ENCODE data around the gene RD3L. TPM values are rescaled to one million over a fixed set of nuclear protein-coding genes. Genes with fewer than 3 reads are reported as not detected.

Gene RD3L
- total and polyA plus RNA-seq, 12 donors, result 2.9 to 42.1 (median 25.3) TPM

- intact Hi-C loops (cut with DNase I), result loop anchor here in 1 of 10 donors (2.0 kb wide), 1 partner anchor 18 kb away; no protein-coding TSS in a partner anchor
- Histone ChIP-seq H3K9me3 (no peaks in the 10 kb centered on the region), H3K36me3 (no peaks in the 10 kb centered on the region), H3K27ac (peak overlapping the region in 5 of 10 donors; percentile 26 to 45 (median 30)), H3K27me3 (no peaks in the 10 kb centered on the region), H3K4me3 (no peak overlapping the region), H3K4me1 (peaks cover 8 to 37% (median 23%) of the 10 kb centered on the region in 9 donors)
- TF ChIP-seq CTCF (IDR thresholded peaks at IDR 0.05), result no peak
- 61 to 63% methylated on average over 18 of the region's 18 CpGs for WGBS, 2 donors
- ATAC-seq (peak in 5 of 8 donors; percentile 7 to 57 (median 26)), DNase-seq (no peak)
Measured at GRCh38 chr14:103890821-103891666, 51.3 kb downstream of the RD3L start.

Other genes with a start within 250 kb of the RD3L start
- 1 to 10 TPM; 1.0 to 4.4 (median 3.0) TPM for gene XRCC3, start 227.1 kb downstream of the RD3L start, total RNA-seq
- gene XRCC3, start 227.1 kb downstream of the RD3L start, polyA plus RNA-seq, result 1 to 10 TPM; 2.0 to 4.2 TPM
- 10 to 100 TPM; 43.5 to 64.9 (median 54.5) TPM for gene ZFYVE21, start 226.7 kb downstream of the RD3L start, total RNA-seq
- gene ZFYVE21, start 226.7 kb downstream of the RD3L start, polyA plus RNA-seq, result 10 to 100 TPM; 44.5 to 88.8 TPM
- 100 to 1,000 TPM in 2 of 10 donors, 10 to 100 TPM in 8; 64.8 to 124 (median 77.0) TPM for gene PPP1R13B, start 95.0 kb downstream of the RD3L start, total RNA-seq
- 10 to 100 TPM; 21.6 to 70.2 TPM for gene PPP1R13B, start 95.0 kb downstream of the RD3L start, polyA plus RNA-seq
- gene TDRD9, start 14.1 kb downstream of the RD3L start, total RNA-seq, result 1 to 10 TPM in 7 of 10 donors, under 1 TPM in 3; 0.55 to 7.4 (median 2.1) TPM
- 1 to 10 TPM; 2.2 to 8.4 TPM for gene TDRD9, start 14.1 kb downstream of the RD3L start, polyA plus RNA-seq
- 10 to 100 TPM in 8 of 10 donors, 1 to 10 TPM in 2; 6.0 to 32.0 (median 16.3) TPM for gene ASPG, start 143.2 kb upstream of the RD3L start, total RNA-seq
- 10 to 100 TPM in 1 of 2 donors, 1 to 10 TPM in 1; 2.8 to 13.8 TPM for gene ASPG, start 143.2 kb upstream of the RD3L start, polyA plus RNA-seq
- 10 to 100 TPM in 1 of 10 donors, 1 to 10 TPM in 9; 5.7 to 12.2 (median 6.7) TPM for gene KIF26A, start 196.1 kb upstream of the RD3L start, total RNA-seq
- 1 to 10 TPM; 4.1 to 5.9 TPM for gene KIF26A, start 196.1 kb upstream of the RD3L start, polyA plus RNA-seq